ENCODE measurements around the gene KRT4.
"Not testable (repeated sequence)": the region's sequence is repeated elsewhere in the genome, so short reads cannot be mapped to it uniquely, and the experiment has no call there.

KRT4 gene

DNA sequence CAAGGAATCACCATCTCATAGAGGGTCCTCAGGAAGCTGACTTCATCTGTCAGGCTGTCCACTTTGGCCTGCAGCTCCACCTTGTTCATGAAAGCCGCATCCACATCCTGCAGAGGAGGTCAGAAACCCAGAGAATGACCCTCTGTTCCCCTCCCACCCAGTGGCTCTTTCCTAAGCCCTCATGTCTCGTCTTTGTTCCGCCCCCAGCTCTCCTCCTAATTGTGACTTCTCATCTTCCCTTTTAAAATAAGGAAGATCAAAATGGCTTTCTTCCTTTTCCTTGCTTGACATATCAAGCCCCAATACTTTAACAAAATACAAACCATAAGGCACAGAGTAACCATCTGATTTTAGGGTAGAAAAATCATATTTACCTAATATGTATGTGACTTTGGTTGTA is 41.1 kb downstream of the KRT4 start:
- DNase-seq = peak; percentile 18 to 70 (median 58)

DNA sequence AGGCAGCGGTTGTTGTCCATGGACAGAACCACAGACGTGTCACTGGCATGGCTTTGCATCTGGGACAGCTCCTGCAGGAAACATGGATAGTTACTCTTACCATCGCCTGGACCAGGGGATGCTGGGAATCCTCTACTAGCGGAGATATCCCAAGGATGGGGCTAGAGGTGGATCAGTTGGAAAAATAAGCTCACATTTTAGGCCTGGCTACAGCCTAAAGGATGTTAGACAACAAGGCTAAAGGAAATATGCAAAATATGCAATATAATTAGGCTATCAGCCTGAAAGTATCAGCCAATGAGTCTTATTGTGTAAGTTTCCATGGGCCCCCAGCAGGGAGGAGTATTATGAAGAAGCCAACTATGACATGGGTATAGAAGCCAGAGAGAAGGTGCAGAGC is 41.7 kb downstream of the KRT4 start:
- no peak for DNase-seq

DNA sequence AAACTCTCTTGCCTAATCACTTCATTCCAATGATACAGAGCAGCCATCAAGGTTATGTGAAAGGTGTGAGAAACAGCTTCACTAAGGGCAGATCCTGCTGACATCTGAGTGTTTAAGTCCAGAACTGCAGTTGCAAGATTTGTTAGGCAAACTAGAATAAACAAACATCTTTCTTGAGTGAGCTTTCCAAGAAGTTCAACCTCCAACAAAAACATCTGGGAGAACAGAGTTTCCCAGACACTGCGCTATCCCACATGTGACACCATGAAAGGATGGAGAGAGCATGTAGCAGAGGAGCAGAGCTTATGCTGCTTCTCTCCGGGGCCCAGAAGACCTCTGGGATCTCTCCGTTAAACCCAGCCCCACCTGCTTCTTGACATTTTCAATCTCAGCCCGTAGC is 42.4 kb downstream of the KRT4 start:
- DNase-seq = no peak

DNA sequence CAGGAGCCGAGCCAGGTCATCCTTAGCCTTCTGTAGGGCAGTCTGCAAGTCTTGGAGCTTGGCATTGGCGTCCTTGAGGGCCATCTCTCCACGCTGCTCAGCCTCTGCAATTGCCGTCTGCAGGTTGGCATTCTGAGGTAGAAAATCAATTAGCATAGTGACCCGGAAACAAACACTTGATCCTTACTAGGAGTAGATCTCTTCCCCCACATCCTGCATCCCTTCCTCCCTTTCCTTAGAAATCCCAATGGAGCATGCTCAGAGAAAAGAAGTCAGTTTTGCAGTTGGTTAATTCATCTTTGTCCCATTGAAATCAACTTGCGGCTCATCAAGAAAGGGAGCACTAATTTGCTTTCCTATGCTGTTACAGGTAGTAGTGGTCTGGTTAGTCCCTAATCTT is 42.8 kb downstream of the KRT4 start:
- no peak for DNase-seq

DNA sequence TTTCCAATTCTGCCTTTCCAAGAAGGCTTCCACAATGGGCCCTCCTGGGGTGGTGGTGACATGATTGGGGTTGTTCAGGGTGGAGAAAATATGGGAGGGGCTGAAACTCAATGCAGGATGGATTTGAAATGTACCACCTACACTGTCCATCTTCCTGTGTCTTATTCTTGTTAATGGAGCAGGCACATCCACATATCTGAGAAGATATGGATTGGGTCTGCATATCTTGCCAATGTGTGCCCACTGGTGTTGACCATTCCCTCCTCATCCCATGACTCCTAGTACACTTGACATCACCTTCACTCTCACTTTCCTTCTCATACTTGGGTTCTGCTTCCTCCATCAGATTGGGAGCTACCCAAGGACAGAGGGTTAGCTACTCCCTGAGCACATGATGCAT is 44.0 kb downstream of the KRT4 start:
- no peak for DNase-seq

DNA sequence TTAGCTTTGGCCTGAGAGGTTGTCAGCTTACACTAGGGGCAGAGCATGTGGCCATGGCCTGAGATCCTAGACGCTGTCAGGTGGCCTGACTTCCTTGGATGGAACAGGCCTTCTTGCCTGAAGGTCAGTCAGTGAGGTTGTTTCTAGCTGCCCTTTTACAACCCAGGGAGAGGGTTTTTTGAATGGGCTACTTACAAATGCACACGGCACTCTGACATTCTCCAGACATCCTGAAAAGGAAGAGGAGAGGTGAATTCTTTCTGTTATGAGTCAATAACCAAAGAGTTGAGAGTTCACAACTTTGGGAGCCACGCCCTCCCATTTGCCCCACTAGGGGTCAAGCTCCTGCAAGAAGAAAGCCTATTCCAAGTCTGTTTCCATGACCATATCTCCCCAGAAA is 44.6 kb downstream of the KRT4 start:
- DNase-seq = no peak

DNA sequence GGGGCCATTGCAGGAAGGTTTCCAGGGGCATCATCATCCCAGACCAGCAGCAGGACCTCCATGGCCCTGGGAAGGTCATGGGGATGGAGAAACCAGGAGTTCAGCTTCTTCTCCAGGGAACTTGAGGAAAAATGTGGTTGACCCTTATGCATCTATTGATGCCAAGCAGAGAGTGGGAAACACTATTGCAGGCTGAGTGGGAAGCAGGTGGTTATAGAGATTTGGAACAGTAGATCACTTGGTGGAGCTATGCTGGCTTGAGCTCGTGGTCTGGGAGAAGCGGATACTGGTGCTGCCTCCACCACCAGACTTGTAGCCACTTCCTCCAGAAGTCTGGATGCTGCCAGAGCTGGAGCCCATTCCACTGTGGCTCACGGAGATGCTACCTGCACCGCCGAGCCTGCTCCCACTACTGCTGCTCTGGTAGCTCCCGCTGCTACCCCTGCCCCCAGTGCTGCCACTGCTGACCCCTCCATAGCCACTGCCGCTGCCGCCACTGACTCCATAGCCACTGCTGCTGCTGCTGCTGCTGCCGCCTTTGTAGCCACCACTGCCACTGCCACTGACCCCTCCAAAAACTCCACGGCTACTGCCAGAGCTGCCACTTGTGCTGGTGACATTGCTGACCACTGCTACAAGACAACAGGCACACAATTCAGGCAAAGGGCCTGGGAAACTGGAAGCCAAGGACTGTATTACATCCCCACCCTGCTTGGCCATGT is 45.3 kb downstream of the KRT4 start:
- DNase-seq = no peak

DNA sequence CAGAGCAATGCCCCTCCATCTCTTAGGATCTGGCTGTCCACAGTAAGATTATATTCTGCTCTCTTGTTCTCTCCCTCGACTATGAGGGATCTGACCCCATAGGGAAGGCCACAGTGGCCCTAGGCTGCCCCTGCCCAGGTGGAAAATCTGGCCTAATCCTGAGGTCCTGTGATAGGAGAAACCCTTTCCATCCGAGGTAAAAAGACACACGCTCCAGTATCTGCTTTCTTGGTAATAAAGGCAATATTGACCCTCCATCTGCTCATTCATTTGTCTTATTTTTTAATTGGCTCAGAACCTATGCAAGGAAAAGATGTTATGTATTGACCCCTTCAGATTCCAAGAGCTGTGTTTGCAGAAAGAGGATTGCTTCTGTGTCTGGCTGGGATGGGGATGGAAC is 46.5 kb downstream of the KRT4 start:
- no peak for DNase-seq

DNA sequence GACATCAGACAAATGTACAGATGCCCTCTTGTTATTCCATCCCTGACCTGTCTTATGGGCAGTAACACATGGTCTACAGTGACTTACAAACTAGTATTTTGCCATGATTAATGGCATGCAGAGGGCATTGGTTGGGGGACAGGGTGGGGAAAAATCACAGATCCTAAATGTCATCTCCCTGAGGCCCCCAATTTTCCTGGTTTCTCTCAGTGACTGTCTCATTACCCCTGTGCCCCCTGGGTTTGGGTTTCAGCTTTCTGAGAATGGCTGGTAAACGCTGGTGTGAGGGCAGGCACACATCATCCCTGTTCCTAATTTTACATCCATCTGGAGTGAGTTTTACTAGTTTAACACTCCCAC is 46.9 kb downstream of the KRT4 start:
- no peak for DNase-seq

DNA sequence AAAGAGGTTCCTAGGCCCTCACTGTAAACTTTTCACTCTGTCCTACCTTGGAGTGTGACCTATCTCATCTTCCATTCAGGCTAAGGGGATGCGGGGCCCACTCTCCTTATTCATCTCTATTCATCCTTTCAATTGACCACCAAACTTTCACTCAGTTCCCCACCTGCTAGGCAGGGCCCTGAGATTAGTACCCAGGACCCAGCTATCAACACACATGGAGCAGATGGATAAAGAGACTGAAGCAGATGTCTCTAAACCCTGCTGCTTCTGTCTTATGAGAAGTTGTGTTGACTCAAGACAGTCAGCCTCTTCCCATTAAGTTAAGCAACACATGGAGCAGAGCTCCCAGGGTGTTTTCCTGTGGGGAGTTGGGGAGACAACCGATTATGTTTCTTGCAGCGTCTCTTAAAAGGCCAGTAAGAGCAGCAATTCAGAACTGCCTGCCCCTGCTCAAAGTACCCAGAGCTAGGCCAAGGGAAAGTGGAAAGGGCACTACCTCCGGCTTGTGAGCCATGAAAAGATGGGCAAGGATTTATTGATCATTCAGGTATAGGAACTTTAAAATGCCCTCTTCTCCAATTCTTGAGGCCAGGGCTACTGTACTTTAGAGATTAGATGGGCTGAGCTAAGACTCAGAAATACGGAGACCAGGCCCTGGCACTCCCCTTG is 47.4 kb downstream of the KRT4 start:
- DNase-seq = no peak

DNA sequence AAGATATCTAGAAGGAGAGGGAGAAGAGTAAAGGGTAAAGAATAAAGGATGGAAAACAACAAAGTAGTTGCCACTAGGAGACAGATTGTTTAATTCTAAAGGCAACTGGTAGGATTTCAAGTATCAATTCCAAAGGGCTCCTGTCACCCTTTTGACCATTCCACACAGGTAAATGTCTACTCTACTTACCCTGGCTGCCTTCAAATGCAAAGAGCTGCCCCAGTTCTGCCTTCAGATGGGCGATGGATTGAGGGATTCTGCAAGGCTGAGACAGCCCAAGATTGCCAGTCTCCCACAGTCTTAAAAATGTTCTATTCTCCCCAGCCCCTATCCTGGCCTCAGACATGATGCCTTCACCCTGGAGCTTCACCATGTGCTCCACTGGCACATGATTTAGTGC is 48.2 kb downstream of the KRT4 start:
- DNase-seq = no peak

DNA sequence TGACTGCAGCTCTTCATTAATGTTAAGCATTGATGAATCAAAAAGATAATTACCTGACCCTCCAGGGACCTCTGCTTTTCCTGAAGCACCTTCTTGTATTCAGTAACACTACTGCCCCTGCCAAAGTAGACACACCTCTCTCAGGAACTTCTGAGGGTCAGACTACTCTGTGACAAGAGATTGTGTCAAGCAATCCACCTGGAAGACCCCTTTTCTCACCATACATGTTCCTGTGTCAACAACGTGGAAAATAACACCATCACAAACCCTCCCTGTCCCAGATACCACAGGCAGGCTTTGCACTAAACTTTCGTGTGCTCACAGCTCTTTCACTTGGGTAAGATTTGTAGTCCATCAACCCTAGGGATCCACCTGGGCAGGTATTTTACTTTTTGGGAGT is 49.9 kb downstream of the KRT4 start:
- DNase-seq = no peak

DNA sequence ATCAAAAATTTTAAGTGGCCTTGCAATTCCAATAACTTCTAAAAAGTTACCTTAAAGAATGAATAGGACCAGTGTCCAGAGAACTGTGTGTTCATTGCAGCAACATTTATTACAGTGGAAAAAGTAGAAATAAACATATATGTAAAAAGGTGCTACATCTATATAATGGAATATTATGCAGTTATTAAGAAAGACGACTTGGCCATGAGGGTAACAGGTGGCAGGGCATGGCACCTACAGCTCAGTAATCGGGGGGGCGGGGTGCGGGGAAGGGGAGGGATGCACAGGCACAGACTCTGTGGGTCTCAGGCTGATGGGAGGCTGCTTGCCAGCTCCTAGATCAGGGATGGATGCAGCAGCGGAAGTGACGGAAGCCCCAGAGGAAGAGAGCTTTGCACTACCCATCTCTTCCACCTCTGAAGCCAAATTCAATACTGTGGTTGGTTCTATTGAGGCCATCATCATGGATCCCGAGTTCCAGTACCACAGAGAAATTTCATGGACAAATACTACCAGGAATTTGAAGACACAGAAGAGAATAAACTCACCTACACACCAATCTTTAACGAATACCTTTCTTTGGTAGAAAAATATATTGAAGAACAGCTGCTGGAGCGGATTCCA is 50.8 kb downstream of the KRT4 start:
- DNase-seq = no peak

DNA sequence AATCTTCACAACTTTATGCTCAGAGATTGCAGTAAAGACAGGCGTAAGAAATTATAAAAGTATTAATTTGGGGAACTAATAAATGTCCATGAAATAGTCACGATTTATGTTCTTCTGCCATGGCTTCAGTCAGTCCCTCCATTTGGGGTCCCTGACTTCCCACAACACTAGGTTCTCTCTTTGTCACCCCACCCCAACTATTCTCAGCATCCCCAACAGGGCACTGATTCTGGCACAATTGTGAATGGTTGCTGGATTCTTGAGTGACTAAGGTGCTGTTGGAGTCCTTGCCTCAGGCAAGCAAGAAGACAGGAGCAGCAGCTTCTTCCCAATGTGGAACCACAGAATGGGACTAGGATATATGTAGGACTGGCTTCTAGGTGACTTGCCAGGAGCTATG is 52.1 kb downstream of the KRT4 start:
- no peak for DNase-seq

DNA sequence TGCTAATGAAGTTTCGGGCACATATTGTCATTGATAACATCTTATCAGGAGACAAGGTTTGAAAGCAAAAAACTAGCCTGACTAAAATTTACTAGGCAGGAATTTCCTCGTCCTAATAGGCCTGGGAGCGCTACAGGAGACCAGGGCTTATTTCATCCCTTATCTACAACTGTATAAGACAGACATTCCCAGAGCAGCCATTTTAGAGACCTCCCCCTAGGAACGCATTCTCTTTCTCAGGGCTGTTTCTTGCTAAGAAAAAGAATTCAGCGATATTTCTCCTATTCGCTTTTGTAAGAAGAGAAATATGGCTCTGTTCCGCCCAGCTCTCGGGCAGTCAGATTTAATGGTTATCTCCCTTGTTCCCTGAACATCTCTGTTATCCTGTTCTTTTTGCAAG is 52.7 kb downstream of the KRT4 start:
- not testable (repeated sequence) for DNase-seq

DNA sequence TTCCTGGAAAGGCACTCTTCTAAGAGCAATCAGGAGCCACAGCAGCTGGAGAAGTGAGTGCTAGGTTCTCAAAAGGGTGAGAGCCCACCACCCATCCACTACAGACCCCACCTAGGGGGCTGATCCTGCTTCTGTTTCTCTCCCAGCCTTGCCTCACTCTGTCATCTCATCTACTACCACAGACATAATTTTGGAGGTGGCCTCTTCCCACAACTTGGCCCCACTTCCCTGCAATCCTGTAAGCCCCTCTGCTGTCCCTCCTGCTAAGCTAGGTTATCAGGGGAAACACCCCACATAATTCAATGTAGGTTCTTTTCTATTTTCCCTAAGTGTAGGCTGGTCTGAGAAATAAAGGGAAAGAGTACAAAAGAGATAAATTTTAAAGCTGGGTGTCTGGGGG is 53.3 kb downstream of the KRT4 start:
- no peak for DNase-seq

DNA sequence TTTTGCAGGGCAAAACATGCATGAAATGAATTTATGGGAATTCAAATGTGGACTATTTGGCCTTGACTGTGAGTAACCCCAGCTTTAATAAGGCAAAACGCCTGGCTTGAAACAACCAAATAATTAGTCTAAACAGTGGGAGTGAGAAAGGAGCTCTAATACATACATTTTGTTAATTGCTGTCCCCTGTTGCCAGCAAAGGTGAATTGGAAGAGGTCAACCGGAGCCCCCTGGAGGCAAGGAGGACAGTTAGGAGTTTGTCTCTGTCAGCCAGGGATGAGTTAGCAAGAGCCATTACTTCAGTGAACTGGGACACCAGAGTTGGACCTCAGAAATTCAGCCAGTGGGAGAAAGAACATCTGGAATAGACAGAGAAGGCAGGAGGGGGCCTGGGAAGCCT is 54.2 kb downstream of the KRT4 start:
- no peak for DNase-seq

DNA sequence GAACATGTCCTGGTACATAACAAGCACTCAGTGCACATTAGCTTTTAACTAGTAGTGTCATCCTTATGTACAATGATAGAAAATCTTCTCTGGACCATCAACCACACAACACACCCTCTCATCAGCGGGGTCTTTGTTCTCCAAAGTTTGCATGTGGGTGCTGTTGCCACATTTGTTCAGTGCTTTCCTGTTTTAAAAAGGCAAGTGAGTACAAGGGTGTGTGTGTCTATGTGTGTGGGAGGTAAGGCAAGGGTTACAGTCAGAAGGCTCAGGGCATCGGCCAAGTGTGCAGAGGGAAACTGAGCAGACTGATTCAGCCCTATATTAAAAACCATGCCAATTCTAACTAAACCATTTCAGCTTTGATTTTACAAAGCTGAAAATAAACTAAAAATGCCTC is 54.7 kb downstream of the KRT4 start:
- DNase-seq = peak; percentile 9 to 62 (median 39)

DNA sequence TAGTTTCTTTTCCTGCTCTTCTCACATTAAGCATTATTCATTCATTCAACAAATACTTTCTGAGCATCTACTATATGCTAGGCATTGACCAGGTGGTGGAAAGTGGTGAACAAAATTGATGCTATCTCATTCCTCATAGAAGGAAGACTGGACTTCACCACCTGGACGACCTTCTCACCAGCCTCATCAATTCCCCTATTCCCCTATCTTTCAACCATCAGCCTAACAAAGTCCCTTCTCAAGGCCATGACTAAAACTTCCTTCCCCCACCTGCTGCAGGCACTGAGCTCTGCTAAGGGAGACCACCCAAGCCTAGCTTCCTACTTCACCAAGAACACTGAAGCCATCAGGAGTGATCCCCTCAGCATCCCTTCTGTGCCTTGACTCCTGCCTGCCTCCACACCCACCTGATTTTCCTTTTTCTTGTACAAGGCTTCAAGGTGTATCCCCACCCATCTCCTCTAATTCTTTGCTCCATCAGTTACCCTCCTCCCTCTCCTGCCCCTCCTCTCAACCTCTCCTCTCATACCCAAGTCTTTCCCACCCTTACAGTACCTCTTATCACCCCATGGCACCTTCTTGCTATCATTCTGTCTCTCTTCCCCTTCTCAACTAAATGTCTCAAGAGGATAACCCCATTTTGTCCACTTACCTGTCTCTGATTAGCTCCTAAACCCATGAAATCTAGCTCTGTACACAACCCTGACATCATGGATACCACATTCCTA is 56.3 kb downstream of the KRT4 start:
- no peak for DNase-seq

All from suppressor macrophage (primary cell).